ENCODE results near the gene STRN4.

- TF ChIP-seq GATA3 (IDR thresholded peaks at IDR 0.05; ENCODE audit: low read depth, low read length) (no peak), GATA2 (IDR thresholded peaks at IDR 0.05; ENCODE audit: low read depth, low read length) (no peak)
These were observed 29.5 kb upstream of the STRN4 start for GRCh38 chr19:46775642-46776258.

All from SH-SY5Y (cell line).